Osteocyte (in vitro differentiated cells): ENCODE measurements around the gene SSBP2. TPM values are rescaled to one million over a fixed set of nuclear protein-coding genes. Genes with fewer than 3 reads are reported as not detected.

ENCODE experiments used
- DNase-seq: peaks from one replicate; pipeline ENCODE4 v3.0.0; 2021; ENCODE audit warnings: mixed read lengths; ENCODE audit not compliant: unreplicated experiment; ENCODE audit errors: extremely low spot score
- H3K27ac Mint-ChIP-seq: one replicate; pipeline ENCODE4 v1.8.0; 2021; ENCODE audit warnings: mild to moderate bottlenecking, mixed read lengths; ENCODE audit not compliant: unreplicated experiment
- H3K27me3 Mint-ChIP-seq: one replicate; pipeline ENCODE4 v1.8.0; 2021; ENCODE audit warnings: mixed read lengths; ENCODE audit not compliant: unreplicated experiment
- H3K36me3 Mint-ChIP-seq: one replicate; pipeline ENCODE4 v1.8.0; 2021; ENCODE audit warnings: mixed read lengths; ENCODE audit not compliant: unreplicated experiment
- H3K4me1 Mint-ChIP-seq: one replicate; pipeline ENCODE4 v1.8.0; 2021; ENCODE audit warnings: mixed read lengths; ENCODE audit not compliant: unreplicated experiment
- H3K4me3 Mint-ChIP-seq: one replicate; pipeline ENCODE4 v1.8.0; 2021; ENCODE audit warnings: mild to moderate bottlenecking, moderate library complexity, mixed read lengths; ENCODE audit not compliant: unreplicated experiment
- H3K9me3 Mint-ChIP-seq: one replicate; pipeline ENCODE4 v1.8.0; 2021; ENCODE audit warnings: mixed read lengths; ENCODE audit not compliant: unreplicated experiment
- CTCF ChIP-seq: fragments of 200-600 bp; sonication (generic); IDR thresholded peaks from 2 replicates; pipeline ENCODE4 v1.5.0; 2021; ENCODE audit warnings: antibody characterized with exemption, mild to moderate bottlenecking, moderate library complexity
- total RNA-seq: library from RNA; stranded (reverse); gene quantifications from 2 replicates; pipeline ENCODE4 v1.2.1, GENCODE V29; 2021

SSBP2 gene
- total RNA-seq, 1 donor from 2014 or later, result 62.1 TPM

GRCh38 chr5:81552852-81553566, 197.9 kb downstream of the SSBP2 start:
- Mint-ChIP-seq H3K4me3 (no peak overlapping the region), H3K27ac (no peak overlapping the region), H3K9me3 (no peaks in the 10 kb centered on the region), H3K4me1 (peaks cover 4% of the 10 kb centered on the region), H3K27me3 (no peaks in the 10 kb centered on the region), H3K36me3 (peaks cover 11% of the 10 kb centered on the region)
- no peak for DNase-seq
- TF ChIP-seq CTCF, result no peak

- DNase-seq, result no peak
- Mint-ChIP-seq H3K36me3 (peaks cover 13% of the 10 kb centered on the region), H3K27me3 (no peaks in the 10 kb centered on the region), H3K4me3 (no peak overlapping the region), H3K9me3 (no peaks in the 10 kb centered on the region), H3K4me1 (peaks cover 4% of the 10 kb centered on the region), H3K27ac (no peak overlapping the region)
- no peak for TF ChIP-seq CTCF
These were observed 201.8 kb downstream of the SSBP2 start for GRCh38 chr5:81549123-81549522.

GRCh38 chr5:81547001-81547400, 203.9 kb downstream of the SSBP2 start:
- Mint-ChIP-seq H3K36me3 (peaks cover 16% of the 10 kb centered on the region), H3K27me3 (no peaks in the 10 kb centered on the region), H3K4me3 (no peak overlapping the region), H3K4me1 (no peaks in the 10 kb centered on the region), H3K9me3 (no peaks in the 10 kb centered on the region), H3K27ac (no peak overlapping the region)
- TF ChIP-seq CTCF, result no peak
- no peak for DNase-seq

GRCh38 chr5:81545911-81546310, 205.0 kb downstream of the SSBP2 start:
- DNase-seq, result no peak
- no peaks in the 10 kb centered on the region for H3K4me1 Mint-ChIP-seq
- no peak overlapping the region for H3K4me3 Mint-ChIP-seq
- no peaks in the 10 kb centered on the region for H3K9me3 Mint-ChIP-seq
- H3K36me3 Mint-ChIP-seq, result peaks cover 16% of the 10 kb centered on the region
- no peak overlapping the region for H3K27ac Mint-ChIP-seq
- H3K27me3 Mint-ChIP-seq, result no peaks in the 10 kb centered on the region
- no peak for TF ChIP-seq CTCF

- peaks cover 16% of the 10 kb centered on the region for H3K36me3 Mint-ChIP-seq
- H3K4me1 Mint-ChIP-seq, result no peaks in the 10 kb centered on the region
- H3K27ac Mint-ChIP-seq, result no peak overlapping the region
- no peak overlapping the region for H3K4me3 Mint-ChIP-seq
- no peaks in the 10 kb centered on the region for H3K27me3 Mint-ChIP-seq
- H3K9me3 Mint-ChIP-seq, result no peaks in the 10 kb centered on the region
- DNase-seq, result no peak
- no peak for TF ChIP-seq CTCF
These were observed 206.4 kb downstream of the SSBP2 start for GRCh38 chr5:81544351-81545018.
